Measurements from ENCODE around the gene TPH1. TPM values are rescaled to one million over a fixed set of nuclear protein-coding genes. Genes with fewer than 3 reads are reported as not detected.

The TPH1 gene
- total RNA-seq, 2 experiments from 2014 or later = 0.15 to 0.18 TPM

- Mint-ChIP-seq H3K27ac (no peak overlapping the region), H3K36me3 (ENCODE audit: low read depth) (no peaks in the 10 kb centered on the region), H3K9me3 (no peaks in the 10 kb centered on the region), H3K4me1 (no peaks in the 10 kb centered on the region), H3K4me3 (no peak overlapping the region), H3K27me3 (no peaks in the 10 kb centered on the region)
- CTCF ChIA-PET = no interaction called here
- POLR2A ChIA-PET = no interaction called here
- DNase-seq = no peak
Observed at GRCh38 chr11:18064450-18065054, 18.5 kb upstream of the TPH1 start.

- H3K36me3 Mint-ChIP-seq (ENCODE audit: low read depth) = no peaks in the 10 kb centered on the region
- no peak overlapping the region for H3K27ac Mint-ChIP-seq
- CTCF ChIA-PET = no interaction called here
- H3K4me3 Mint-ChIP-seq = no peak overlapping the region
- H3K9me3 Mint-ChIP-seq = no peaks in the 10 kb centered on the region
- DNase-seq = no peak
- POLR2A ChIA-PET = no interaction called here
- H3K27me3 Mint-ChIP-seq = no peaks in the 10 kb centered on the region
- H3K4me1 Mint-ChIP-seq = no peaks in the 10 kb centered on the region
Observed at GRCh38 chr11:18063862-18064434, 17.9 kb upstream of the TPH1 start.

- no peaks in the 10 kb centered on the region for H3K4me1 Mint-ChIP-seq
- no peaks in the 10 kb centered on the region for H3K27me3 Mint-ChIP-seq
- CTCF ChIA-PET = no interaction called here
- POLR2A ChIA-PET = no interaction called here
- H3K9me3 Mint-ChIP-seq = no peaks in the 10 kb centered on the region
- no peaks in the 10 kb centered on the region for H3K36me3 Mint-ChIP-seq (ENCODE audit: low read depth)
- no peak overlapping the region for H3K4me3 Mint-ChIP-seq
- no peak overlapping the region for H3K27ac Mint-ChIP-seq
- DNase-seq = no peak
Observed at GRCh38 chr11:18063125-18063524, 17.1 kb upstream of the TPH1 start.

GRCh38 chr11:18061351-18061750, 15.3 kb upstream of the TPH1 start:
- POLR2A ChIA-PET = no interaction called here
- H3K36me3 Mint-ChIP-seq (ENCODE audit: low read depth) = no peaks in the 10 kb centered on the region
- no peak for DNase-seq
- CTCF ChIA-PET = no interaction called here
- H3K4me1 Mint-ChIP-seq = no peaks in the 10 kb centered on the region
- no peak overlapping the region for H3K27ac Mint-ChIP-seq
- H3K27me3 Mint-ChIP-seq = no peaks in the 10 kb centered on the region
- H3K9me3 Mint-ChIP-seq = no peaks in the 10 kb centered on the region
- H3K4me3 Mint-ChIP-seq = no peak overlapping the region

- DNase-seq = no peak
- Mint-ChIP-seq H3K36me3 (ENCODE audit: low read depth) (no peaks in the 10 kb centered on the region), H3K4me1 (no peaks in the 10 kb centered on the region), H3K27ac (no peak overlapping the region), H3K4me3 (no peak overlapping the region), H3K27me3 (no peaks in the 10 kb centered on the region), H3K9me3 (no peaks in the 10 kb centered on the region)
- ChIA-PET POLR2A (no interaction called here), CTCF (no interaction called here)
Observed at GRCh38 chr11:18056561-18057181, 10.6 kb upstream of the TPH1 start.

GRCh38 chr11:18054511-18055103, 8.5 kb upstream of the TPH1 start:
- no peak for DNase-seq
- H3K4me1 Mint-ChIP-seq = no peaks in the 10 kb centered on the region
- no peaks in the 10 kb centered on the region for H3K36me3 Mint-ChIP-seq (ENCODE audit: low read depth)
- no peak overlapping the region for H3K4me3 Mint-ChIP-seq
- no peak overlapping the region for H3K27ac Mint-ChIP-seq
- H3K27me3 Mint-ChIP-seq = no peaks in the 10 kb centered on the region
- CTCF ChIA-PET = no interaction called here
- POLR2A ChIA-PET = no interaction called here
- H3K9me3 Mint-ChIP-seq = no peaks in the 10 kb centered on the region

GRCh38 chr11:18050848-18051247, 4.8 kb upstream of the TPH1 start:
- Mint-ChIP-seq H3K4me3 (no peak overlapping the region), H3K4me1 (no peaks in the 10 kb centered on the region), H3K27me3 (peaks cover 29% of the 10 kb centered on the region), H3K9me3 (no peaks in the 10 kb centered on the region), H3K27ac (no peak overlapping the region), H3K36me3 (ENCODE audit: low read depth) (no peaks in the 10 kb centered on the region)
- ChIA-PET POLR2A (no interaction called here), CTCF (no interaction called here)
- DNase-seq = no peak

- Mint-ChIP-seq H3K4me3 (no peak overlapping the region), H3K27me3 (peaks cover 5% of the 10 kb centered on the region), H3K27ac (no peak overlapping the region), H3K9me3 (no peaks in the 10 kb centered on the region), H3K36me3 (ENCODE audit: low read depth) (no peaks in the 10 kb centered on the region), H3K4me1 (no peaks in the 10 kb centered on the region)
- no peak for DNase-seq
- ChIA-PET POLR2A (no interaction called here), CTCF (no interaction called here)
Observed at GRCh38 chr11:18036456-18036855, 9.6 kb downstream of the TPH1 start.

- no peak for DNase-seq
- no peaks in the 10 kb centered on the region for H3K36me3 Mint-ChIP-seq (ENCODE audit: low read depth)
- no peak overlapping the region for H3K4me3 Mint-ChIP-seq
- H3K9me3 Mint-ChIP-seq = no peaks in the 10 kb centered on the region
- H3K27me3 Mint-ChIP-seq = peaks cover 2% of the 10 kb centered on the region
- POLR2A ChIA-PET = interaction anchor here (0.6 kb wide), 1 partner anchor 11 kb away, joined by 3 read pairs; no protein-coding TSS in a partner anchor
- no peak overlapping the region for H3K27ac Mint-ChIP-seq
- CTCF ChIA-PET = no interaction called here
- H3K4me1 Mint-ChIP-seq = peaks cover 6% of the 10 kb centered on the region
Observed at GRCh38 chr11:18027475-18027874, 18.6 kb downstream of the TPH1 start.

GRCh38 chr11:18022419-18022818, 23.6 kb downstream of the TPH1 start:
- POLR2A ChIA-PET = interaction anchor here (2.5 kb wide), 1 partner anchor 8 kb away, joined by 11 read pairs; no protein-coding TSS in a partner anchor

GRCh38 chr11:18019650-18020049, 26.4 kb downstream of the TPH1 start:
- no peaks in the 10 kb centered on the region for H3K9me3 Mint-ChIP-seq
- no peaks in the 10 kb centered on the region for H3K36me3 Mint-ChIP-seq (ENCODE audit: low read depth)
- DNase-seq = no peak
- CTCF ChIA-PET = no interaction called here
- no peak overlapping the region for H3K4me3 Mint-ChIP-seq
- no peaks in the 10 kb centered on the region for H3K27me3 Mint-ChIP-seq
- H3K4me1 Mint-ChIP-seq = peaks cover 4% of the 10 kb centered on the region
- H3K27ac Mint-ChIP-seq = no peak overlapping the region
- POLR2A ChIA-PET = no interaction called here

More at GRCh38 chr11:18022419-18022818, 23.6 kb downstream of the TPH1 start:
- H3K4me1 Mint-ChIP-seq = peaks cover 5% of the 10 kb centered on the region
- no peaks in the 10 kb centered on the region for H3K9me3 Mint-ChIP-seq
- no peaks in the 10 kb centered on the region for H3K36me3 Mint-ChIP-seq (ENCODE audit: low read depth)
- CTCF ChIA-PET = no interaction called here
- H3K27ac Mint-ChIP-seq = no peak overlapping the region
- H3K27me3 Mint-ChIP-seq = peaks cover 2% of the 10 kb centered on the region
- no peak for DNase-seq
- no peak overlapping the region for H3K4me3 Mint-ChIP-seq

- H3K4me1 Mint-ChIP-seq = peaks cover 22% of the 10 kb centered on the region
- ChIA-PET POLR2A (no interaction called here), CTCF (no interaction called here)
- no peak overlapping the region for H3K27ac Mint-ChIP-seq
- DNase-seq = no peak
- H3K4me3 Mint-ChIP-seq = no peak overlapping the region
- no peaks in the 10 kb centered on the region for H3K27me3 Mint-ChIP-seq
- no peaks in the 10 kb centered on the region for H3K9me3 Mint-ChIP-seq
- H3K36me3 Mint-ChIP-seq (ENCODE audit: low read depth) = no peaks in the 10 kb centered on the region
Observed at GRCh38 chr11:18016789-18017188, 29.3 kb downstream of the TPH1 start.

- ChIA-PET POLR2A (interaction anchor here (2.0 kb wide), 1 partner anchor 8 kb away, joined by 11 read pairs; no protein-coding TSS in a partner anchor), CTCF (interaction anchor here (1.9 kb wide), 1 partner anchor 89 kb away, joined by 10 read pairs; no protein-coding TSS in a partner anchor)
- Mint-ChIP-seq H3K4me1 (peaks cover 32% of the 10 kb centered on the region), H3K27ac (no peak overlapping the region), H3K9me3 (no peaks in the 10 kb centered on the region), H3K27me3 (no peaks in the 10 kb centered on the region), H3K4me3 (no peak overlapping the region), H3K36me3 (ENCODE audit: low read depth) (no peaks in the 10 kb centered on the region)
- DNase-seq = no peak
Observed at GRCh38 chr11:18014876-18015275, 31.2 kb downstream of the TPH1 start.
